Endothelial cell of umbilical vein (primary cell): Measurements from ENCODE around the gene ZNF516. TPM values are rescaled to one million over a fixed set of nuclear protein-coding genes. Genes with fewer than 3 reads are reported as not detected.

ENCODE experiments used
- BruUV-seq: library from RNA; stranded (reverse); fragments of 400-500 nt; replicated peaks from 2 replicates; lab custom pipeline; 2021; lab: Mats Ljungman, UMichigan
- CTCF ChIA-PET: fragments of 300-600, 350-600 bp; sonication (Branson Sonifier 250); formaldehyde crosslinking; loops from one replicate; lab custom pipeline; 2021; ENCODE audit warnings: antibody characterized with exemption, inconsistent platforms; lab: Charles Lee
- POLR2A ChIA-PET: fragments of 300-600, 350-600 bp; sonication (Branson Sonifier 250); formaldehyde crosslinking; loops from one replicate; lab custom pipeline; 2021; ENCODE audit warnings: antibody characterized with exemption, inconsistent platforms; lab: Charles Lee
- DNase-seq: peaks from one replicate; pipeline ENCODE4 v3.0.0-alpha.2; 2011; ENCODE audit warnings: low read depth, low spot score
- FAIRE-seq: peaks from 2 replicates; lab custom pipeline; 2011; peaks lifted over from hg19 to GRCh38; lab: Jason Lieb, UNC
- H2AFZ ChIP-seq: 2 replicates; pipeline ENCODE4 v1.6.0; 2012; ENCODE audit warnings: low read depth, low read length, control low read depth, inconsistent platforms
- H3K27ac ChIP-seq: 2 replicates; pipeline ENCODE4 v1.5.1; 2011; ENCODE audit warnings: low read depth, mild to moderate bottlenecking, control low read depth, low read length, moderate library complexity; ENCODE audit not compliant: insufficient read depth
- H3K27me3 ChIP-seq, 2 experiments: 2 replicates each; pipeline versions ENCODE4 v1.6.0 to v1.6.1; 2011; ENCODE audit warnings: low read length in 2 of 2, mixed read lengths in 1 of 2; ENCODE audit not compliant: control insufficient read depth in 2 of 2, insufficient read depth in 2 of 2
- H3K36me3 ChIP-seq, 2 experiments: 2 replicates in 1 of 2; 3 replicates in 1 of 2; pipeline ENCODE4 v1.5.1; 2011; ENCODE audit warnings: low read length in 2 of 2, mild to moderate bottlenecking in 1 of 2, moderate library complexity in 1 of 2; ENCODE audit not compliant: control insufficient read depth in 2 of 2, insufficient read depth in 2 of 2; ENCODE audit errors: extremely low read depth in 1 of 2
- H3K4me1 ChIP-seq: 3 replicates; pipeline ENCODE4 v1.5.1; 2011; ENCODE audit warnings: mild to moderate bottlenecking, low read length; ENCODE audit not compliant: control insufficient read depth, insufficient read depth; ENCODE audit errors: extremely low read depth
- H3K4me2 ChIP-seq: 2 replicates; pipeline ENCODE4 v1.6.1; 2011; ENCODE audit warnings: low read length, control low read depth, mixed read lengths; ENCODE audit not compliant: insufficient read depth
- H3K4me3 ChIP-seq, 3 experiments: fragments of 200-600 bp in 1 of 3; sonication (generic), shearing (Covaris generic) in 1 of 3; replicated peaks in 1 of 3; 2 replicates each; pipeline ENCODE4 v1.5.1; 2011 to 2016; ENCODE audit warnings: control low read depth in 3 of 3, low read length in 3 of 3, mild to moderate bottlenecking in 2 of 3, inconsistent platforms in 1 of 3, low read depth in 1 of 3, moderate library complexity in 1 of 3; ENCODE audit not compliant: insufficient read depth in 1 of 3
- H3K79me2 ChIP-seq: 2 replicates; pipeline ENCODE4 v1.6.0; 2012; ENCODE audit warnings: low read length, inconsistent platforms; ENCODE audit not compliant: control insufficient read depth, insufficient read depth
- H3K9ac ChIP-seq: replicated peaks from 2 replicates; pipeline ENCODE3; 2011; ENCODE audit warnings: low read length, control low read depth; ENCODE audit not compliant: insufficient read depth; ENCODE audit errors: extremely low read depth
- H3K9me1 ChIP-seq: replicated peaks from 3 replicates; pipeline ENCODE4 v1.6.0; 2011; ENCODE audit warnings: mild to moderate bottlenecking, low read length; ENCODE audit not compliant: control insufficient read depth, insufficient read depth; ENCODE audit errors: extremely low read depth
- H3K9me3 ChIP-seq: replicated peaks from 2 replicates; pipeline ENCODE4 v1.5.1; 2012; ENCODE audit warnings: low read length, inconsistent platforms; ENCODE audit not compliant: control insufficient read depth, insufficient read depth
- H4K20me1 ChIP-seq: replicated peaks from 2 replicates; pipeline ENCODE3; 2011; ENCODE audit warnings: mild to moderate bottlenecking, low read length; ENCODE audit not compliant: control insufficient read depth, insufficient read depth; ENCODE audit errors: extremely low read depth
- CTCF ChIP-seq, 2 donors: IDR thresholded peaks; 1 replicate in 1 of 2; 2 replicates in 1 of 2; pipeline ENCODE4 v1.5.1; 2011; ENCODE audit warnings: low read length in 2 of 2, mild to moderate bottlenecking in 2 of 2, moderate library complexity in 2 of 2, control low read depth in 1 of 2, inconsistent platforms in 1 of 2, low read depth in 1 of 2; ENCODE audit not compliant: insufficient read depth in 1 of 2; ENCODE audit errors: extremely low read depth in 1 of 2
- EZH2 ChIP-seq: IDR thresholded peaks from 2 replicates; pipeline ENCODE4 v1.6.1; 2012; ENCODE audit warnings: borderline replicate concordance, low read depth, mild to moderate bottlenecking, moderate library complexity, low read length, inconsistent platforms; ENCODE audit not compliant: severe bottlenecking
- GATA2 ChIP-seq: IDR thresholded peaks from 2 replicates; pipeline ENCODE4 v1.7.0; 2011; ENCODE audit warnings: low read depth, mild to moderate bottlenecking, moderate library complexity, mixed read lengths, low read length; ENCODE audit not compliant: insufficient read length, insufficient read depth
- MAX ChIP-seq: IDR thresholded peaks from 2 replicates; pipeline ENCODE4 v1.6.1; 2011; ENCODE audit not compliant: insufficient read depth, insufficient read length
- MYC ChIP-seq: IDR thresholded peaks from one replicate; pipeline ENCODE4 v1.6.1; 2011; ENCODE audit warnings: mild to moderate bottlenecking, low read depth, low read length
- POLR2A ChIP-seq: IDR thresholded peaks from 2 replicates; pipeline ENCODE4 v1.6.1; 2012; ENCODE audit warnings: low read depth, mild to moderate bottlenecking, control low read depth, low read length
- POLR2AphosphoS5 ChIP-seq: IDR thresholded peaks from 2 replicates; pipeline ENCODE4 v1.6.1; 2012; ENCODE audit warnings: low read depth, mild to moderate bottlenecking, control low read depth, low read length, moderate library complexity; ENCODE audit not compliant: insufficient read depth
- dilution Hi-C: fragments of 300-500 bp; cut with MboI; formaldehyde crosslinking; loops from one replicate; pipeline ENCODE4 v1.15.0; 2019; ENCODE audit warnings: low sequenced_read_pairs; ENCODE audit not compliant: extremely low pct_ligation_motif_present
- intact Hi-C: fragments of 100-400 bp; cut with micrococcal nuclease; formaldehyde crosslinking; loops from one replicate; pipeline ENCODE4 v1.10.0; 2022
- polyA plus RNA-seq, 4 experiments: library from polyadenylated mRNA; depleted of rRNA in 3 of 4; stranded (reverse) in 3 of 4; unstranded in 1 of 4; fragments of >200 nt; gene quantifications; 2 replicates each; pipeline versions ENCODE4 v1.2.1 to v1.2.3, GENCODE V29; 2011 to 2012; ENCODE audit warnings: missing spikeins in 1 of 4
- total RNA-seq: library from RNA; stranded (reverse); gene quantifications from 2 replicates; pipeline ENCODE4 v1.2.3, GENCODE V29; 2021

The ZNF516 gene
- total and polyA plus RNA-seq, 2 donors (not counting 3 experiments of a cell fraction or from before 2014, with no cell fraction given) = 3.6 to 19.1 TPM

DNA sequence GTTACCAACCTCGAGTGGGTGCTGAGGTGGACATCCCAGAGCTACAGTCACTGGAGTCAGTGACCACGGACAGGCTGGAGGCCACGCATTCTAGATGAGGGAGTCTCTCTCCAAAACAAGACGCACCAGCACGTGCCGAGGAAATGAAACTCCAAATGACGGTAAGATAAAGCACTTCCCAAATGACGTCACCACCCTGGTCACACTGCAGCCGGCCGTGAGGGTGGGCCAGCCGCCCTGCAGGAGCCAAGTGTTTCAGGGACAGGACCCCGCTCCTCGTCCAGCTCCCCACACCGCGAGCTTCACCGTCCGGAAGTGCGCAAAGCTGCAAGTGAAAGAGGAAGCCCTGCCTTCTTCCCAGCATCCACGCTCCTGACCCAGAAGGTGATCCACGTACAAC, 99.4 kb downstream of the ZNF516 start:
- no TSS peak for BruUV-seq
- no peak overlapping the region for H3K27ac ChIP-seq
- no peak for DNase-seq
- no peak overlapping the region for H2AFZ ChIP-seq
- H3K36me3 ChIP-seq = no peaks in the 10 kb centered on the region
- dilution Hi-C loops = no loop called here
- no peak overlapping the region for H3K4me2 ChIP-seq
- TF ChIP-seq MAX (no peak), CTCF (IDR thresholded peaks at IDR 0.05; ENCODE audit: extremely low read depth in 1 of 2, insufficient read depth in 1 of 2, low read depth in 1 of 2, low read length in 2 of 2) (no peak), MYC (no peak), POLR2AphosphoS5 (no peak), GATA2 (no peak), POLR2A (no peak), EZH2 (no peak)
- no peaks in the 10 kb centered on the region for H3K9me1 ChIP-seq
- POLR2A ChIA-PET = no interaction called here
- intact Hi-C loops = no loop called here
- H4K20me1 ChIP-seq = no peaks in the 10 kb centered on the region
- no peaks in the 10 kb centered on the region for H3K9me3 ChIP-seq
- no peak overlapping the region for H3K9ac ChIP-seq
- CTCF ChIA-PET = interaction anchor here (1.0 to 6.8 kb wide), 3 partner anchors 15 to 314 kb away, joined by 3 to 169 read pairs (median 75); no protein-coding TSS in a partner anchor
- no peaks in the 10 kb centered on the region for H3K79me2 ChIP-seq
- H3K4me3 ChIP-seq = no peak overlapping the region
- H3K27me3 ChIP-seq = no peaks in the 10 kb centered on the region
- no peak for FAIRE-seq
- H3K4me1 ChIP-seq = no peaks in the 10 kb centered on the region
